GM10248 (cell line): ENCODE results near the gene ZDHHC24.

Source experiments
- CTCF ChIA-PET: fragments of 300-600 bp; sonication (Branson Sonifier 250); formaldehyde crosslinking; extraction: SDS; loops from one replicate; lab custom pipeline; 2021; ENCODE audit warnings: antibody characterized with exemption; lab: Yijun Ruan, JAX
- POLR2A ChIA-PET: fragments of 350-650 bp; sonication (Branson Sonifier 250); formaldehyde crosslinking; extraction: SDS; loops from one replicate; lab custom pipeline; 2020; ENCODE audit warnings: antibody characterized with exemption; lab: Yijun Ruan, JAX
- DNase-seq: peaks from one replicate; pipeline ENCODE4 v3.0.0; 2012; ENCODE audit errors: extremely low spot score
- CTCF ChIP-seq: IDR thresholded peaks from 2 replicates; pipeline ENCODE4 v1.5.1; 2012; ENCODE audit warnings: mild to moderate bottlenecking, low read depth; ENCODE audit errors: extremely low read depth, missing control alignments, control extremely low read depth

The ZDHHC24 gene

GRCh38 chr11:66489636-66490035, 56.2 kb downstream of the ZDHHC24 start:
- POLR2A ChIA-PET: interaction anchor here (1.4 kb wide), 1 partner anchor 10 kb away, joined by 3 read pairs; the partner anchor contains the start of gene DPP3
- no peak for TF ChIP-seq CTCF
- DNase-seq: no peak
- CTCF ChIA-PET: interaction anchor here (0.7 to 3.6 kb wide), 3 partner anchors 9 to 189 kb away, joined by 3 to 19 read pairs (median 4); partner anchors contain the start of gene DPP3

- POLR2A ChIA-PET: no interaction called here
- CTCF ChIA-PET: interaction anchor here (1.1 to 1.5 kb wide), 3 partner anchors 9 to 189 kb away, joined by 3 to 4 read pairs (median 4); partner anchors contain the start of genes DPP3 and MRPL11
- no peak for TF ChIP-seq CTCF
- DNase-seq: no peak
These were observed 56.9 kb downstream of the ZDHHC24 start for GRCh38 chr11:66488957-66489356.

- ChIA-PET CTCF (interaction anchor here (0.9 to 2.7 kb wide), 7 partner anchors 18 to 194 kb away, joined by 3 to 9 read pairs (median 3); partner anchors contain the start of genes MRPL11, PELI3 and RBM4B), POLR2A (no interaction called here)
- TF ChIP-seq CTCF: no peak
- no peak for DNase-seq
These were observed 61.0 kb downstream of the ZDHHC24 start for GRCh38 chr11:66484806-66485380.

- peak; percentile 100 for DNase-seq
- TF ChIP-seq CTCF: no peak
- ChIA-PET CTCF (interaction anchor here (0.6 to 3.4 kb wide), 19 partner anchors 8 to 1092 kb away, joined by 3 to 83 read pairs (median 4); partner anchors contain the start of genes ACTN3, BBS1, CCDC87 and CCS), POLR2A (interaction anchor here (0.9 to 1.4 kb wide), 4 partner anchors 10 to 198 kb away, joined by 3 to 14 read pairs (median 4); partner anchors contain the start of gene PELI3)
These were observed 65.5 kb downstream of the ZDHHC24 start, which contains the start of gene DPP3 for GRCh38 chr11:66480117-66480938. DPP3 (plus strand) TSS chr11:66480434; CDS start chr11:66482201, 1,767 bp downstream.

- no peak for TF ChIP-seq CTCF
- ChIA-PET CTCF (interaction anchor here (0.7 to 3.4 kb wide), 33 partner anchors 9 to 355 kb away, joined by 3 to 83 read pairs (median 4); partner anchors contain the start of genes ACTN3, BBS1, CCDC87 and CCS), POLR2A (interaction anchor here (0.9 to 1.4 kb wide), 4 partner anchors 10 to 199 kb away, joined by 3 to 14 read pairs (median 4); partner anchors contain the start of gene PELI3)
- no peak for DNase-seq
These were observed 66.3 kb downstream of the ZDHHC24 start for GRCh38 chr11:66479394-66480116.
